ENCODE data around the gene ZSCAN2.
"Not testable (repeated sequence)": the region's sequence is repeated elsewhere in the genome, so short reads cannot be mapped to it uniquely, and the experiment has no call there.

Gene ZSCAN2

GRCh38 chr15:84599906-84600305 is 903 bp upstream of the ZSCAN2 start:
- DNase-seq = peak in 1 of 2 experiments; percentile 34

GRCh38 chr15:84600331-84600686 is 500 bp upstream of the ZSCAN2 start:
- DNase-seq = peak; percentile 74 to 87

- no peak for DNase-seq
Measured at GRCh38 chr15:84601555-84601838, 688 bp downstream of the ZSCAN2 start.

- DNase-seq = no peak
Measured at GRCh38 chr15:84603630-84604379, 3.0 kb downstream of the ZSCAN2 start.

- no peak for DNase-seq
Measured at GRCh38 chr15:84604826-84605553, 4.2 kb downstream of the ZSCAN2 start.

- no peak for DNase-seq
Measured at GRCh38 chr15:84605554-84605882, 4.7 kb downstream of the ZSCAN2 start.

GRCh38 chr15:84606653-84607120 is 5.9 kb downstream of the ZSCAN2 start:
- no peak for DNase-seq

GRCh38 chr15:84608707-84609284 is 8.0 kb downstream of the ZSCAN2 start:
- no peak for DNase-seq

- DNase-seq = no peak
Measured at GRCh38 chr15:84609818-84610525, 9.2 kb downstream of the ZSCAN2 start.

- no peak for DNase-seq
Measured at GRCh38 chr15:84611631-84612030, 10.8 kb downstream of the ZSCAN2 start.

- DNase-seq = no peak
Measured at GRCh38 chr15:84616235-84616634, 15.4 kb downstream of the ZSCAN2 start.

- no peak for DNase-seq
Measured at GRCh38 chr15:84620626-84621025, 19.8 kb downstream of the ZSCAN2 start.

- no peak for DNase-seq
Measured at GRCh38 chr15:84621358-84621979, 20.7 kb downstream of the ZSCAN2 start.

- DNase-seq = no peak
Measured at GRCh38 chr15:84624359-84624758, 23.6 kb downstream of the ZSCAN2 start.

GRCh38 chr15:84625123-84625522 is 24.3 kb downstream of the ZSCAN2 start:
- DNase-seq = no peak

- no peak for DNase-seq
Measured at GRCh38 chr15:84629033-84629432, 28.2 kb downstream of the ZSCAN2 start.

GRCh38 chr15:84631706-84632272 is 31.0 kb downstream of the ZSCAN2 start:
- DNase-seq = no peak

GRCh38 chr15:84633311-84634227 is 32.8 kb downstream of the ZSCAN2 start:
- DNase-seq = peak; percentile 38 to 67

- no peak for DNase-seq
Measured at GRCh38 chr15:84634228-84634837, 33.5 kb downstream of the ZSCAN2 start.

GRCh38 chr15:84638103-84638502 is 37.3 kb downstream of the ZSCAN2 start:
- peak in 1 of 2 experiments; percentile 15 for DNase-seq

GRCh38 chr15:84641871-84642270 is 41.1 kb downstream of the ZSCAN2 start:
- not testable (repeated sequence) for DNase-seq
